Measurements from ENCODE around the gene NOD1. TPM values are rescaled to one million over a fixed set of nuclear protein-coding genes. Genes with fewer than 3 reads are reported as not detected.
"Not testable (repeated sequence)": the region's sequence is repeated elsewhere in the genome, so short reads cannot be mapped to it uniquely, and the experiment has no call there.

NOD1 gene
- total RNA-seq, 1 donor from 2014 or later: 7.8 TPM

DNA sequence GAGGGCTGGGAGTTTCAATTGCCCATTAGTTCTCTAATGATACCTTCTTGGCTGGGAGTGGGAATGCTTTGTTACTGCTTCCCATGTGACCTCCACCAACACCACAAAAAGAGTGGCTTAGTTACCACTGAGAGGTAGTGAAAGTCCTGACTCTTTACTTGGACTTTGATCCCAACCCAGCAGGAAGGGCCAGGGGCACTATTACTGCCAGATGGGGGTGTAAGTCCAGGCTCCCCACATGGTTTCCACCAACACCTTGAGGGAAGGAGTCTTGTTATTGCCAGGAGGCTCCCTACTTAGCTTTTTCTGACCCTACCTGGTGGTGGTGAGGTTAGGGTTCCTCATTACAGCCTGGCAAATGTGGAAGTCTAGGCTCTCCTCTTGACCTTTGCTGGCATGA, 14.6 kb upstream of the NOD1 start:
- DNase-seq (ENCODE audit: low read depth): no peak
- H3K4me3 ChIP-seq (ENCODE audit: low read depth, low read length): no peak overlapping the region
- H3K36me3 ChIP-seq (ENCODE audit: control insufficient read depth, insufficient read depth, low read length): no peaks in the 10 kb centered on the region
- TF ChIP-seq CTCF (IDR thresholded peaks at IDR 0.05; ENCODE audit: insufficient read depth, low read length, poor library complexity, severe bottlenecking): no peak
- H3K27me3 ChIP-seq (ENCODE audit: control insufficient read depth, insufficient read depth, low read length): no peaks in the 10 kb centered on the region

GRCh38 chr7:30491417-30491816, 12.8 kb upstream of the NOD1 start:
- no peaks in the 10 kb centered on the region for H3K36me3 ChIP-seq (ENCODE audit: control insufficient read depth, insufficient read depth, low read length)
- no peaks in the 10 kb centered on the region for H3K27me3 ChIP-seq (ENCODE audit: control insufficient read depth, insufficient read depth, low read length)
- no peak for TF ChIP-seq CTCF (IDR thresholded peaks at IDR 0.05; ENCODE audit: insufficient read depth, low read length, poor library complexity, severe bottlenecking)
- no peak overlapping the region for H3K4me3 ChIP-seq (ENCODE audit: low read depth, low read length)
- DNase-seq (ENCODE audit: low read depth): no peak

DNA sequence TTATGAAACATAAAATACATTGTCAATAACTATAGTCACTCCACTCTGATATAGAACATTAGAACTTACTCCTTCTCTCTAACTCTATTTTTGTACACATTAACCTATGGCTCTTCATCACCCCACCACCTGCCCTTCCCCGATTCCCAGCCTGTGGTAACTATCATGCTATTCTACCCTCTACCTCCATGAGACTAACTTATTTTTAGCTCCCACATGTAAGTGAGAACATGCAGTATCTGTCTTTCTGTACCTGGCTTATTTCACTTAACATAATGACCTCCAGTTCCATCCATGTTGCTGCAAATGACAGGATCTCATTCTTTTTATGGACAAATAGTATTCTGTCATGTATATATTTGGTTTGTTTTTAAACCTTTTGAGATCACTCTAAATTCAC, 8.8 kb upstream of the NOD1 start:
- TF ChIP-seq CTCF (IDR thresholded peaks at IDR 0.05; ENCODE audit: insufficient read depth, low read length, poor library complexity, severe bottlenecking): no peak
- DNase-seq (ENCODE audit: low read depth): no peak
- H3K4me3 ChIP-seq (ENCODE audit: low read depth, low read length): no peak overlapping the region

GRCh38 chr7:30485667-30486066, 7.1 kb upstream of the NOD1 start:
- no peaks in the 10 kb centered on the region for H3K36me3 ChIP-seq (ENCODE audit: control insufficient read depth, insufficient read depth, low read length)
- no peaks in the 10 kb centered on the region for H3K27me3 ChIP-seq (ENCODE audit: control insufficient read depth, insufficient read depth, low read length)
- no peak overlapping the region for H3K4me3 ChIP-seq (ENCODE audit: low read depth, low read length)
- TF ChIP-seq CTCF (IDR thresholded peaks at IDR 0.05; ENCODE audit: insufficient read depth, low read length, poor library complexity, severe bottlenecking): no peak
- no peak for DNase-seq (ENCODE audit: low read depth)

More for the DNA sequence above, 8.8 kb upstream of the NOD1 start:
- Histone ChIP-seq H3K36me3 (ENCODE audit: control insufficient read depth, insufficient read depth, low read length) (no peaks in the 10 kb centered on the region), H3K27me3 (ENCODE audit: control insufficient read depth, insufficient read depth, low read length) (no peaks in the 10 kb centered on the region)

- not testable (repeated sequence) for H3K4me3 ChIP-seq (ENCODE audit: low read depth, low read length); DNase-seq (ENCODE audit: low read depth)
Measured at GRCh38 chr7:30481416-30481815, 2.8 kb upstream of the NOD1 start.

GRCh38 chr7:30479202-30480120, 877 bp upstream of the NOD1 start:
- no peak for DNase-seq (ENCODE audit: low read depth)
- H3K36me3 ChIP-seq (ENCODE audit: control insufficient read depth, insufficient read depth, low read length): no peaks in the 10 kb centered on the region
- H3K27me3 ChIP-seq (ENCODE audit: control insufficient read depth, insufficient read depth, low read length): no peaks in the 10 kb centered on the region
- H3K4me3 ChIP-seq (ENCODE audit: low read depth, low read length): peak overlapping the region; percentile 55
- TF ChIP-seq CTCF (IDR thresholded peaks at IDR 0.05; ENCODE audit: insufficient read depth, low read length, poor library complexity, severe bottlenecking): no peak

More at GRCh38 chr7:30481416-30481815, 2.8 kb upstream of the NOD1 start:
- not testable (repeated sequence) for H3K27me3 ChIP-seq (ENCODE audit: control insufficient read depth, insufficient read depth, low read length); H3K36me3 ChIP-seq (ENCODE audit: control insufficient read depth, insufficient read depth, low read length)
